ENCODE results near the gene SCARB2.

The SCARB2 gene

GRCh38 chr4:76210452-76210851 is 3.2 kb downstream of the SCARB2 start:
- TF ChIP-seq POLR2AphosphoS5 (IDR thresholded peaks at IDR 0.05; ENCODE audit: low read depth, low read length): no peak
- TF ChIP-seq TAF1 (IDR thresholded peaks at IDR 0.05; ENCODE audit: borderline replicate concordance, insufficient read depth, low read length): no peak
- no peak for TF ChIP-seq SIN3A (IDR thresholded peaks at IDR 0.05; ENCODE audit: borderline replicate concordance, insufficient read depth, low read length)
- no peak for TF ChIP-seq FOXP2 (optimal IDR thresholded peaks at IDR 0.05; ENCODE audit: borderline replicate concordance, extremely low read depth, extremely low read length, insufficient read depth)
- no peak for TF ChIP-seq REST (IDR thresholded peaks at IDR 0.05; ENCODE audit: insufficient read depth in 1 of 2, low read depth in 2 of 2, low read length in 2 of 2)

GRCh38 chr4:76209881-76210280 is 3.7 kb downstream of the SCARB2 start:
- no peak for TF ChIP-seq FOXP2 (optimal IDR thresholded peaks at IDR 0.05; ENCODE audit: borderline replicate concordance, extremely low read depth, extremely low read length, insufficient read depth)
- TF ChIP-seq SIN3A (IDR thresholded peaks at IDR 0.05; ENCODE audit: borderline replicate concordance, insufficient read depth, low read length): no peak
- no peak for TF ChIP-seq TAF1 (IDR thresholded peaks at IDR 0.05; ENCODE audit: borderline replicate concordance, insufficient read depth, low read length)
- no peak for TF ChIP-seq POLR2AphosphoS5 (IDR thresholded peaks at IDR 0.05; ENCODE audit: low read depth, low read length)
- TF ChIP-seq REST (IDR thresholded peaks at IDR 0.05; ENCODE audit: insufficient read depth in 1 of 2, low read depth in 2 of 2, low read length in 2 of 2): no peak

DNA sequence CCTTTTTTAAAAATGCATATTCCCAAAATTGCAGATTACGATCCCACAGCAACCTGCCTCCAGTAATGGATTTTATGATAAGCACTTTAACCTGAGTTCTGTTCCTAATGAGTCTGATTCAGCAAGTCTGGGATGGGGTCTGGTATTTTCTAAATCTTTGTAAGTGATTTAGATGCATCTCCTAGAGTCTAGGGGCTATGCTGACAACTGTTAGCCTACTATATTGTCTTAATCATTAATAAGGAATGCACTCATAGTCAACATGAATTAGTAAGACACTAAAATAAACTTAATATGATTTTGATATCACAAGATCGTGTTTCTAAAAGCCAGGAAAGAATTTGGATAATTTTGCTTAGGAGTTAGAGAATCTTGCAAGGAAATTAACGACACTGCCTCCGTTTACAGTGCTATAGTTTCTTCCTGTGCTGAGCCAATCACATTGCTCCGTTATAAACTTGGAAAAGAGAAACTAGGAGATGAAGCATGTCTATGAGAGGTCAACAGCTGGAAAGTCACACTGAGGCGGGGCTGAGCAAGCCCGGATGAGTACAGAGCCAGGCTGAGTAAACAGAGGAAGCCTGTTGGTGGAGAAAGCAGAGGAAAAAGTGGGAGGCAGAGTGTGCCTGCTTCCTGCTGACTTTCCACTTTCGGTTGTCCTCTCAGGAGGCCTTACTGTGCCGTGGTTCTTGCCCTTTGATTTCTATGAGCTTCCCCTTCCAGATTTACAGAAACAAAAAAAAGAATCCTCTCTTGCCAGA is 5.4 kb downstream of the SCARB2 start:
- TF ChIP-seq TAF1 (IDR thresholded peaks at IDR 0.05; ENCODE audit: borderline replicate concordance, insufficient read depth, low read length): peak; percentile 36; the same call in 1 of the 2 replicates
- no peak for TF ChIP-seq REST (IDR thresholded peaks at IDR 0.05; ENCODE audit: insufficient read depth in 1 of 2, low read depth in 2 of 2, low read length in 2 of 2)
- TF ChIP-seq FOXP2 (optimal IDR thresholded peaks at IDR 0.05; ENCODE audit: borderline replicate concordance, extremely low read depth, extremely low read length, insufficient read depth): peak; percentile 93
- peak; percentile 81; the same call in 1 of the 2 replicates for TF ChIP-seq SIN3A (IDR thresholded peaks at IDR 0.05; ENCODE audit: borderline replicate concordance, insufficient read depth, low read length)
- no peak for TF ChIP-seq POLR2AphosphoS5 (IDR thresholded peaks at IDR 0.05; ENCODE audit: low read depth, low read length)

DNA sequence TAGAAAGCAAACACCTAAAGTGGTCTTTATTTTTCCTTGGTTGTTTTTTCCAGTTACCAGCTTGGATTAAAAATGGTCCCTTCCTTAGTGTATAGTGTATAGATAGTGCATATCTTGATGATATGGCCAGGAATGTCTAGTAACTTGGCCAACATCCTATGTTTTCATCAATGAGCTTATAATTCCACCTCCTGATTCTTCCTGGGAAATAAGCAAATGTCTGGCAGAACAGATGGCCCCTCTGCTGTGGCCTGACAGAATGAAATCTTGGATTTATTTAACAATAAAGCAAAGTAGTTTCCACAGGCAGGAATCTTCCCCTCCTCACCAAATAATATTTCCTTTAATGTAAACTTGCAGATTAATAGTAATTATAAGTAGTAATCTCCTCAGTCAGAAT is 6.1 kb downstream of the SCARB2 start:
- TF ChIP-seq REST (IDR thresholded peaks at IDR 0.05; ENCODE audit: insufficient read depth in 1 of 2, low read depth in 2 of 2, low read length in 2 of 2): no peak

Data from PFSK-1 (cell line).